B cell (primary cell): ENCODE data around the gene TEX19.

ENCODE experiments used
- CTCF ChIP-seq: fragments of 200-600 bp; IDR thresholded peaks from one replicate; pipeline ENCODE4 v1.8.0; 2022; ENCODE audit warnings: antibody characterized with exemption, mild to moderate bottlenecking
- EZH2 ChIP-seq: IDR thresholded peaks from 2 replicates; pipeline ENCODE4 v1.6.1; 2012; ENCODE audit warnings: borderline replicate concordance, low read depth, mild to moderate bottlenecking, moderate library complexity, low read length; ENCODE audit not compliant: insufficient read depth, poor library complexity, severe bottlenecking

DNA sequence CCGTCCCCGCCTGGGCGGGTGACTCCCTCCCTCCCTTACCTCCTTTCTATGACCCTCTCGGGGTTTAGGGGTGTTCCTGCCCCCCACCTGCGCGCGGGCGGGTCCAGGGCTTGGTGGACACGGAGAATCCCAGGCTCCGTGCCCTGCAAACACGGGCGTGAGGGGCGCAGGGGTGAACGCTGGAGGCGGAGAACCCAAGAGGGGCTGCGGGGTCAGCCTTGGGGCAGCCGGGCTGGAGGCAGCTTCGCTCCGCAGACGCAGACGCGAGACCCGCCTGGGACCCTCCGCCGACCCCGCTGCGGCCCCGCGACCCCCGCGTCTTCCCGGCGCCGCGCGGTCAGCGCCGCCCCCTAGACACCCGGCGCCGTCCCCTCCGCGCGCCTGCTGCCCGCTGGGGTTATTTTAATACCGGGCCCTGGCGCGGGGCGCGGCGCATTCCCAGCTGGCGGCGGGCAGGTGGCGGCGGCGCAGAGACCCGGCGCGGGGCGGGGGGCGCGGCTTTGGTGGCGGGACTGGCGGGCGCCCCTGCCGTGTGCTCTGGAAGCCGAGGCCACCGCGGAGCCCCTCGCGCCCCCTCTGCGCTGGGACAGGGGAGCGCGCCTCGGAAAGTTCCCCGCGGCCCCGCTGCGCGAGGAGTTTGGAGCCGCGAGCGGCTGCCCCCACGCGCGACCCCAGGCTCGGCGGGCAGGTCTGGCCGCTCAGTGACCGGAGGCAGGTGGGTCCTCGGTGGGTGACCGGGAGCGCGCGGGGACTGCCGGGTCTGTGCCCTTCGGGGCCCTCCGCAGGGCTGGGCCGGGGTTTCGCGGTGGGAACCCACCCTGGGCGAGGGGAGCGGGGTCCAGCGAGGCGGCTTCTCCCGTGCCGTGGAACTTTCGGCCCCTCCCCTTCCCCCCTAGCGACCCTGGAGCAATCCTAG lies 12.5 kb downstream of the TEX19 start, which contains the start of gene UTS2R:
- TF ChIP-seq CTCF (no peak), EZH2 (no peak)
